GM13977 (cell line): ENCODE results near the gene PELI2.

Source experiments
- DNase-seq: peaks from one replicate; pipeline ENCODE4 v3.0.0; 2012; ENCODE audit warnings: low spot score
- in situ Hi-C: fragments of 300-500 bp; cut with MboI; formaldehyde crosslinking; loops from one replicate; pipeline ENCODE4 v1.12.0; 2022; ENCODE audit warnings: low sequenced_read_pairs, low pct_unique_long_range_greater_than_20kb, mixed read lengths, inconsistent platforms; ENCODE audit not compliant: unreplicated experiment
- TF ChIP-seq, protein P1 (sequence below): IDR thresholded peaks from 2 replicates; pipeline ENCODE4 v1.5.1; 2012; ENCODE audit warnings: mild to moderate bottlenecking, control low read depth; ENCODE audit not compliant: insufficient read depth; ENCODE audit errors: extremely low read depth, missing control alignments

Gene PELI2

DNA sequence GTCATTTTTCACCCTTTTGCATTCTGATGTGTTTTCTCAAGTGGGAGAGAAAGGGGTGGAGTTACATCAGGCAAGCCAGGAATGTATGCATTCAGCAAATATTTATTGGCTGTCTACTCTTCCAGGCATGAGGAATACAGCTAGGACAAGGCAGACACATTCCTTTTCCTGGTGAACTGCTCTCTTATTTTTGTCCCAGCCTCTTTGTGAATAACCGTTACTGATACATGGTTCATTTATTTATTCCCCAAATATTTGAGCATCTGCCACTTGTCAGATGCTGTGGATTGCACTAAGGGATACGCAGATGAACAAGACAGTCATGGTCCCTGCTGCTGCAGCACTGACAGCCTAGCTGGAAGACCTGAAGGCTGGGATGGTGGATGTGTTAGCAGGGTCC, 6.1 kb downstream of the PELI2 start:
- in situ Hi-C loops = no loop called here
- no peak for DNase-seq
- TF ChIP-seq, protein P1, sequence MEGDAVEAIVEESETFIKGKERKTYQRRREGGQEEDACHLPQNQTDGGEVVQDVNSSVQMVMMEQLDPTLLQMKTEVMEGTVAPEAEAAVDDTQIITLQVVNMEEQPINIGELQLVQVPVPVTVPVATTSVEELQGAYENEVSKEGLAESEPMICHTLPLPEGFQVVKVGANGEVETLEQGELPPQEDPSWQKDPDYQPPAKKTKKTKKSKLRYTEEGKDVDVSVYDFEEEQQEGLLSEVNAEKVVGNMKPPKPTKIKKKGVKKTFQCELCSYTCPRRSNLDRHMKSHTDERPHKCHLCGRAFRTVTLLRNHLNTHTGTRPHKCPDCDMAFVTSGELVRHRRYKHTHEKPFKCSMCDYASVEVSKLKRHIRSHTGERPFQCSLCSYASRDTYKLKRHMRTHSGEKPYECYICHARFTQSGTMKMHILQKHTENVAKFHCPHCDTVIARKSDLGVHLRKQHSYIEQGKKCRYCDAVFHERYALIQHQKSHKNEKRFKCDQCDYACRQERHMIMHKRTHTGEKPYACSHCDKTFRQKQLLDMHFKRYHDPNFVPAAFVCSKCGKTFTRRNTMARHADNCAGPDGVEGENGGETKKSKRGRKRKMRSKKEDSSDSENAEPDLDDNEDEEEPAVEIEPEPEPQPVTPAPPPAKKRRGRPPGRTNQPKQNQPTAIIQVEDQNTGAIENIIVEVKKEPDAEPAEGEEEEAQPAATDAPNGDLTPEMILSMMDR = no peak

DNA sequence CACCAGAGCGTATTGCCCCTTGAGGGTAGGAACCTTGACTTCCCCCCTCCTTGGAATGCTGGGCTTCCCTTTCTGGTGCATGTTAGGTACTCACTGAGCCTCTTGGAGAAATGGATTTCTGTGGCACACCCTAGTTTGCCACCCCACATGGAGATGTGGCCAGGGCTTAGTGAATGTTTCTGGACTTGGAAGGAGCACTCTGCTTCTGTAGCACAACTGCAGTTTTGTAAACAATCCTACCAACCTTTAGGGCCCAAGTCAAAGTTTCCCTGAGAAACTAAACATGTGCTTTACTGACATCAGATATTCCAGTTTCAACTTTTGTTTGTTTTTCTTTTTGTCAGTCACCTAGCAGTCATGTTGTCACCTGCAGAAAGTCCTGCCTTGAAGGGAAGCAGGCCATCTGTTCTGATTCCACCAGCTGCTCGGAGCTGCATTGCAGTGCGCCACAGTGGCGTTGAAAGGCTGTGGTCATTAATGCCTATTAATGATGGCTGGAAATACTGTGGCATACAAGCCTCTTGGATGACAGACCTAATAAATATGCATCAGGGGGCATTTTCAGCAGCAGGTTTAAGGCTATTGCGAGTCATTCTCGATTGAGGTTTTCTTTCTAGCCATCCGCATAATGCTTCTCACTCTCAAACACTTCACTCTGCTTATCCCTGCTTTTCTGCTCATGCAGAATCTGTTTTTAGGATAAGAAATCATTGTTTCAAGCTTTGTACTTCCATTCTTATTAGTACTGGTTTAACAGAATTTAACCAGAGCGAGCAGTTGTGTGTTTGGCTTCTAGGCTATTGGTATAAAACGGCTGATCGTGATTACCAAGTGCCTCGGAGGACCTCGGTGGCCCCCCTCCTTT, 7.8 kb downstream of the PELI2 start:
- DNase-seq = no peak
- TF ChIP-seq, protein P1 = no peak
- in situ Hi-C loops = no loop called here

DNA sequence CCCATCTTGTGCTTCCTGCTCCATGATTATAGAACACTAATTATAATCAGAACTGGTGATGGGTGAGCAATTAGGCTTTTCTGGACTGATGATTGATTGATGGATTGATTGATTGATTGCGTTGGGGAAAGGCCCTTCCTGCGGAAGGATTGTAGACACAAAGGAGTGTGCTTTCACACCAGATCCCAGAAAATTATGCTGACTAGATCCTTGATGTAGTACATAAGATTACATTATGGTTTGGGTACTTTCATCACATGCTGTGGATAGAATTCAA, 8.4 kb downstream of the PELI2 start:
- in situ Hi-C loops = no loop called here
- no peak for DNase-seq
- TF ChIP-seq, protein P1 = no peak

DNA sequence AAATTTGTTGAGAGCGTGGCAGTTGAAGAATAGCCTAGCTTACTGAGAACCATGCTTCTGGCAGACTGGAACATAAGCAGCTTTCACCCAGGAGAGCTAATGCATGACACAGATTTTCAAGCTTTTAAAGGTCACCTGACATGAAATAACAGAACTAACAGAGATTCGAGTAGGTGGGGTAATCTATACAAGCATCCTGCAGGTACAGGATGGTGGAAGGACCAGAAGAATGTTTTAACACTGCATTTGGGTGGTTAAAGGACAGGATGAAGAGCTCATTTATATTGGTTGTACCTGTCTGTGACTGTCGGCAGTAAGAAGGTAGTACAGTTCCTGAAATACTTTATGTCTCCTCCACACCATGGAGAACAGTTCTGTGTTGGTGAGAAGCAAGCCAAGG, 8.9 kb downstream of the PELI2 start:
- TF ChIP-seq, protein P1 = no peak
- in situ Hi-C loops = no loop called here
- DNase-seq = no peak

DNA sequence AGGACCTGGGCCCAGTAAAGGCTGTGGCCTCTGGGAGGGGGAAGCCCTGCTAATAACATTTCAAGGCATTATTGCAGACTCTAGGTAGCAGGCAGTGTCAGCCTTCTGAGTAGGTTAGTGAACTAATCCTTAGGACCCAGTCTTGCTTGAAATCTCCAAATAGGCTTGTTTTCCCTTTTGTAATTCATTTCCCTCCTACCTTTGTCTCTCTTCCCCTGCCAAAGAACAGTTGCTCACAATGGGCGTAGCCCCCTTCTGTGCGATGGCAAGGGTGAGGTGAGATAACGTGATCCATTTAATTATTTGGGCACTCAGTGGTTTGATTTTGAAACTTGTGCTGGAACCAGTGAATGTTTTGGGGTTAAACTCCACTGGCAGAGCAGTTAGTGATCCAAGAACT, 10.9 kb downstream of the PELI2 start:
- TF ChIP-seq, protein P1 = no peak
- no peak for DNase-seq
- in situ Hi-C loops = no loop called here

DNA sequence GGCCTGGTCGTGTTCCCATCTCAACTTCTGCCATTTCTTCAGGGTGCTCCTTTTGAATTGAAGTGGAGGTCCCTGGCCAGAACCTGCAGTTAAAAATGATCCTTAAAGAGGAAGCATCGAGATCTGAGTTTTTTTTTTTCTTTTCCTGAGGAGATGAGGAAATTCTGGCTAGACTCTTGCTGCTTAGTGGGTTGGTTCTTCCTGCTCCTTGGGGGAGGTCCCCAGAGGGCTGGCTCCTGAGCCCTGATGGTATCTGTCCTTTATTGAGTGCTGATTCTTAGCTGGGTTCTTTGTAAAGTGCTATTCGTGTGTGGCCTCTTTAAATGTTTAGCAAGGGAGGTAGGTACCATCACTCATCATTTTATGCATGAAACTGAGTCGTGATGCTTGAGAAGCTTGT, 11.7 kb downstream of the PELI2 start:
- TF ChIP-seq, protein P1 = no peak
- in situ Hi-C loops = no loop called here
- DNase-seq = no peak
